Activated T-helper 1 cell treated with anti-CD3 and anti-CD28 coated beads, Interleukin-12 subunit alpha, Interleukin-12 subunit beta, Interleukin-2, Interleukin-4 antibody, amounts not matched to agents 30 ng/mL and 10 ng/mL and 1 ng/mL, durations not matched to agents 14 hours and 24 hours and 36 hours (primary cell): ENCODE data around the gene OGFOD1. TPM values are rescaled to one million over a fixed set of nuclear protein-coding genes. Genes with fewer than 3 reads are reported as not detected.

ENCODE experiments used
- DNase-seq: peaks from one replicate; pipeline ENCODE4 v3.0.0; 2021; ENCODE audit warnings: low spot score
- H3K27ac Mint-ChIP-seq: one replicate; pipeline ENCODE4 v1.8.0; 2021; ENCODE audit warnings: mild to moderate bottlenecking, mixed read lengths
- H3K27me3 Mint-ChIP-seq: one replicate; pipeline ENCODE4 v1.8.0; 2022; ENCODE audit warnings: mild to moderate bottlenecking, moderate library complexity, mixed read lengths; ENCODE audit not compliant: insufficient read depth
- H3K36me3 Mint-ChIP-seq: one replicate; pipeline ENCODE4 v1.8.0; 2021; ENCODE audit warnings: low read depth, mixed read lengths
- H3K4me1 Mint-ChIP-seq: one replicate; pipeline ENCODE4 v1.8.0; 2021; ENCODE audit warnings: low read depth, mixed read lengths
- H3K4me3 Mint-ChIP-seq: one replicate; pipeline ENCODE4 v1.8.0; 2021; ENCODE audit warnings: mild to moderate bottlenecking, moderate library complexity, mixed read lengths
- H3K9me3 Mint-ChIP-seq: one replicate; pipeline ENCODE4 v1.8.0; 2021; ENCODE audit warnings: mixed read lengths
- intact Hi-C: fragments of 100-400 bp; cut with micrococcal nuclease; formaldehyde crosslinking; loops from one replicate; pipeline ENCODE4 v1.15.1; 2024
- total RNA-seq: library from RNA; stranded (reverse); gene quantifications from 2 replicates; pipeline ENCODE4 v1.2.3, GENCODE V29; 2022

The OGFOD1 gene
- total RNA-seq, 1 donor from 2014 or later: 87.9 TPM

- Mint-ChIP-seq H3K27me3 (peaks cover 3% of the 10 kb centered on the region), H3K27ac (no peak overlapping the region), H3K36me3 (peaks cover 2% of the 10 kb centered on the region), H3K4me3 (no peak overlapping the region), H3K9me3 (no peaks in the 10 kb centered on the region), H3K4me1 (peaks cover 33% of the 10 kb centered on the region)
- intact Hi-C loops: no loop called here
- no peak for DNase-seq
Observed at GRCh38 chr16:56421313-56421712, 30.0 kb upstream of the OGFOD1 start.

- H3K4me3 Mint-ChIP-seq: no peak overlapping the region
- H3K9me3 Mint-ChIP-seq: no peaks in the 10 kb centered on the region
- H3K4me1 Mint-ChIP-seq: peaks cover 35% of the 10 kb centered on the region
- DNase-seq: no peak
- H3K27me3 Mint-ChIP-seq: peaks cover 4% of the 10 kb centered on the region
- no peak overlapping the region for H3K27ac Mint-ChIP-seq
- intact Hi-C loops: no loop called here
- peaks cover 2% of the 10 kb centered on the region for H3K36me3 Mint-ChIP-seq
Observed at GRCh38 chr16:56421976-56422669, 29.2 kb upstream of the OGFOD1 start.

DNA sequence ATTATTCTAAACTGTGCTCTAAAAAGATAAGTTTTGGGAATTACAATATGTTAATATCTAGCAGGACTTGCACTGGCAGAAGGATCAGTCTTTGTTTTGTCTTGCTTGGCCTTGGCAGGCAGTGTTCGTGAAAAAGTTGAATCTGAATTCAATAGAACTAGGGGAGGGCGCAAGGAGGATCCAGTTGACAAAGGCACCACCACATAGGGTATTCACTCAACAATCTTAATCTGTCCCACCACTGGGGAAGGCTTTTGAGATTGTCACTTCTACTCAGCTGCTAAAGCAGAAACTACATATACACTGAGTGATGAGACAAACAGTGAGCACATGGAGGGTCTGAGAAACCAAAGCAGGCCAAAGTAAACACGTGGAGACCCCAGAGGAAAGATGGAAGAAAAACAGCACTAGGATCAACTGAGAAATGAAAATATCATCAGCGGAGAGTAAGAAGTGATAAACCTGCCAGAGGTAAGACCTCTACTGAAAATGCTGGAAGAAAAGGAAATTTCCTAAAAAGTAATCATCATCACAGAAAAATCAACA lies 28.4 kb upstream of the OGFOD1 start:
- peaks cover 4% of the 10 kb centered on the region for H3K27me3 Mint-ChIP-seq
- H3K36me3 Mint-ChIP-seq: peaks cover 2% of the 10 kb centered on the region
- peaks cover 35% of the 10 kb centered on the region for H3K4me1 Mint-ChIP-seq
- intact Hi-C loops: no loop called here
- H3K4me3 Mint-ChIP-seq: peak overlapping the region; percentile 71
- H3K27ac Mint-ChIP-seq: peak overlapping the region; percentile 5
- no peaks in the 10 kb centered on the region for H3K9me3 Mint-ChIP-seq
- DNase-seq: no peak

DNA sequence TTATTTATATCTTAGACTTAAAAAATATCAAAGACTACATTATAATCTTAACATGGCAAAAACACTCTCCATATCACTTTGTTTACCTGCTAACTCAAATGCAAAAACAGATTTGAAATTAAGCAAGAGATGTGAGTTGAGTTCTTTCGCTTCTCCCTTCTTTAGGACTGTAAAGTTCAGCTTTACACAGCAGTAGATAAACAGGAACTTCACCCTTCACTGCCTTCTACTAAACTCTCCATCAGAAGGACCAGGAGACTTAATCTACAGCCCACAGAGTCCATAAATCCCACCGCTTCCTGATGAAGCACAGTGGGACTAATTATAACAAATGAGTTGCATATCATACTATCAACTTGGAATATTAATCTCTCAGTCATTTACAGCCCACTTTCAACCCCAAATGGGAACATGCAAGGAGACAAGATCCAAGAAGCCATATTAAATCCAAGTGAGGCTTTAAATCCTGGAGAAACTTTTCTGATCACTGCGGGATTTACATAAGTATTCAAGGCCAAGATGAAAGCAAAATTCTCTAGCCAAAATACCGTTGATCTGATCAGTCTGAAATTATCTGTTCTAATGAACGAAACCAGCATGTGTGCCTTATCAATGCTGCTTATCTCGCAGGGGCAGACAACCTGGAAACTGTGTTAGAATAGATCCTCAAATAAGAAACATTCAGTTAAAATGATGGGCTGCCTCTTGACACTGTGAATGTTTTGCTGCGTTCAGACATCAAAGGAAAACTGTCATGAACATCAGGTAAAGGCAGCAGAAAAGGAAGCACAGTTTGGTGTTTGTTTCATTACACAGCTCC lies 27.6 kb upstream of the OGFOD1 start:
- Mint-ChIP-seq H3K36me3 (peaks cover 2% of the 10 kb centered on the region), H3K27me3 (peaks cover 4% of the 10 kb centered on the region), H3K9me3 (no peaks in the 10 kb centered on the region), H3K4me1 (peaks cover 35% of the 10 kb centered on the region), H3K4me3 (peak overlapping the region; percentile 98), H3K27ac (peak overlapping the region; percentile 85)
- intact Hi-C loops: loop anchor here (1.0 kb wide), 1 partner anchor 66 kb away; no protein-coding TSS in a partner anchor
- DNase-seq: no peak

GRCh38 chr16:56424404-56424764 lies 27.0 kb upstream of the OGFOD1 start:
- intact Hi-C loops: loop anchor here (1.0 kb wide), 1 partner anchor 67 kb away; no protein-coding TSS in a partner anchor
- peaks cover 35% of the 10 kb centered on the region for H3K4me1 Mint-ChIP-seq
- no peaks in the 10 kb centered on the region for H3K9me3 Mint-ChIP-seq

GRCh38 chr16:56424791-56425438 lies 26.4 kb upstream of the OGFOD1 start:
- peaks cover 35% of the 10 kb centered on the region for H3K4me1 Mint-ChIP-seq
- peaks cover 4% of the 10 kb centered on the region for H3K27me3 Mint-ChIP-seq
- H3K27ac Mint-ChIP-seq: no peak overlapping the region
- no peaks in the 10 kb centered on the region for H3K9me3 Mint-ChIP-seq
- peak; percentile 26 for DNase-seq
- intact Hi-C loops: loop anchor here (1.0 kb wide), 3 partner anchors 26 to 257 kb away; partner anchors contain the start of genes MT1X, NUDT21 and OGFOD1
- peak overlapping the region; percentile 98 for H3K4me3 Mint-ChIP-seq
- H3K36me3 Mint-ChIP-seq: peaks cover 2% of the 10 kb centered on the region

More at GRCh38 chr16:56424404-56424764, 27.0 kb upstream of the OGFOD1 start:
- Mint-ChIP-seq H3K36me3 (peaks cover 2% of the 10 kb centered on the region), H3K27me3 (peaks cover 4% of the 10 kb centered on the region), H3K27ac (peak overlapping the region; percentile 85), H3K4me3 (peak overlapping the region; percentile 98)
- no peak for DNase-seq

DNA sequence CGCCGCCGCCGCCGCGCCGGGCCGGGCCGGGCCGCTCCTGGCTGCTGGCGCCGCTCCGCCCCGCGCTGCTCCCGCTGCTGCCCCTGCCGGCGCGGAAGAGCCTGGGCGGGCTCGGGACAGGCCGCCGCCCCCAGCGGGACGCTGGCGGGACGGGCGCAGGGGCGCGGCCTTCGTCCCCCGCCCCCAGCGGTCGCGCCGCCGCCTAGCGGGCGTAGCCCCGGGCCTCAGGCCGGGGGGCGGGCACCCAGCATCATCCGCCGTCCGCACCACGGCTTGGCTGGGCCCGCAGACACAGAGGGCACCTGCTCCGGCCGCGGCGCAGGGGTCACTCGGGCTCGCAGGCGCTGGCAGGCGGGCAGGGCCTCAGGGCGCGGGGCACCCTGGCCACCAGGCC lies 25.9 kb upstream of the OGFOD1 start, which contains the start of gene AMFR:
TSS of gene AMFR (minus strand) at position 107 of the 394 bp plus-strand sequence. CDS start 218 bp downstream, outside the sequence.
- peaks cover 5% of the 10 kb centered on the region for H3K36me3 Mint-ChIP-seq
- DNase-seq: peak; percentile 73
- intact Hi-C loops: loop anchor here (1.0 kb wide), 2 partner anchors 26 to 257 kb away; partner anchors contain the start of genes MT1X, NUDT21 and OGFOD1
- H3K4me1 Mint-ChIP-seq: peaks cover 35% of the 10 kb centered on the region
- H3K9me3 Mint-ChIP-seq: no peaks in the 10 kb centered on the region
- peak within 1 kb of the TSS; percentile 98 for H3K4me3 Mint-ChIP-seq
- H3K27ac Mint-ChIP-seq: peak within 1 kb of the TSS; percentile 85
- peaks cover 4% of the 10 kb centered on the region for H3K27me3 Mint-ChIP-seq

- Mint-ChIP-seq H3K27ac (peak overlapping the region; percentile 32), H3K36me3 (peaks cover 15% of the 10 kb centered on the region), H3K27me3 (peaks cover 4% of the 10 kb centered on the region), H3K9me3 (no peaks in the 10 kb centered on the region), H3K4me3 (peak overlapping the region; percentile 82), H3K4me1 (peaks cover 35% of the 10 kb centered on the region)
- DNase-seq: no peak
- intact Hi-C loops: no loop called here
Observed at GRCh38 chr16:56426585-56426984, 24.8 kb upstream of the OGFOD1 start.

GRCh38 chr16:56428091-56428490 lies 23.3 kb upstream of the OGFOD1 start:
- no peak for DNase-seq
- Mint-ChIP-seq H3K4me1 (peaks cover 22% of the 10 kb centered on the region), H3K36me3 (peaks cover 25% of the 10 kb centered on the region), H3K9me3 (no peaks in the 10 kb centered on the region), H3K27me3 (peaks cover 4% of the 10 kb centered on the region), H3K4me3 (no peak overlapping the region), H3K27ac (no peak overlapping the region)
- intact Hi-C loops: no loop called here

DNA sequence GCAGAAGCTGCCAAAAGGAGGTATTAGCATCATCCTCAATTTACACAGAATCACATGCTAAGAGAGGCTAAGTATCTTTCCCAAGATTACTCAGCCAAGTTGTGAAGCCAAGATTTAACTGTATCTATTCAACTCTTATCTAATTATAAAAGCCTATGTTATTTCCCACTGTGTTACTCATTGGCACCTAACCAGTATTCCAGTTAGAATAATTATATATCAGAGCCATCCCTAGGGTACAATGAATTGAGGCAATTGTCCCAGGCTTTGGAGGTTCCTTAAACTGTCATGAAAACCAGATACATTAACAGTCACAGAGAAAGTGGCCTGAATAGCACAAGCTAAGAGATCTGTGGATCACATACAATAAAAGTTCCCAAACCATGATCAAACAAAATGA lies 15.1 kb upstream of the OGFOD1 start:
- Mint-ChIP-seq H3K4me3 (no peak overlapping the region), H3K4me1 (peaks cover 12% of the 10 kb centered on the region), H3K27me3 (no peaks in the 10 kb centered on the region), H3K9me3 (no peaks in the 10 kb centered on the region), H3K27ac (no peak overlapping the region), H3K36me3 (peaks cover 51% of the 10 kb centered on the region)
- intact Hi-C loops: no loop called here
- no peak for DNase-seq

DNA sequence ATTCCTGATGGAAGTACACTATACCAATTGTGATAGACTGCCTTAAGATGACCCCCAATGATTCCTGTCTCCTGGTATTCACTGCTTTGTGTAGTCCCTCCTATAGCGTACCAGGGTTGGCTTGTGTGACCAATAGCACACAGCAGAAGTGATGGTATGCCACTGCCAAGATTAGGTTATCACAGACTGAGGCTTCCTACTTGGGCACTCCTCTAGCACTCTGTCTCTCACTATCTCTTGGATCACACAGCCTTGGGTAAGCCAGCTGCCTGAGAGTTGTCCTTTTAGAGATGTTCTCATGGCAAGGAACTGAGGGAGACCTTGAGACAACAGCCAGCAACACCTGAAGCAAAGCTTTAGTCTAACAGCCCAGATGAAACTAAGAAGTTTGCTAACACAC lies 13.3 kb upstream of the OGFOD1 start:
- H3K36me3 Mint-ChIP-seq: peaks cover 48% of the 10 kb centered on the region
- no peak overlapping the region for H3K4me3 Mint-ChIP-seq

DNA sequence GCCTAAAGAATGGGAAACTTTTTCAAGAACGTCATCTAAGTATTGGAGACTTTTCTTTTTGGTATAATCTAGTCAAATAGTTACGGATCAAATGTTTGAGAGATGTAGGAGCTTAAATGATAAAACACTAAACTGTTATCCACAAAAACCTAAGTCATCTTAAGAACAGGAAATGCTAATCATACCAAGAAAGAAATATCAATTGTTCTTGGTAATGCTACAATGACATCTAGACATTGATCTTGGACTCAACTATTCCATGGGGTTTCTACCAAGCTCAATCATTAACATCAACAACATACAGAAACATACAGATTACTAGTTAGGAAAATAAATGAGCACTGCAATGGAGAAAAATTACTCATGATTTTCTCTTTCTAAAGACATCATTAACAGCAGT lies 4.1 kb upstream of the OGFOD1 start:
- intact Hi-C loops: no loop called here
- H3K4me1 Mint-ChIP-seq: peaks cover 43% of the 10 kb centered on the region
- H3K36me3 Mint-ChIP-seq: peaks cover 28% of the 10 kb centered on the region
- H3K27ac Mint-ChIP-seq: peak overlapping the region; percentile 89
- no peak for DNase-seq
- no peaks in the 10 kb centered on the region for H3K27me3 Mint-ChIP-seq
- H3K9me3 Mint-ChIP-seq: no peaks in the 10 kb centered on the region
- H3K4me3 Mint-ChIP-seq: peak overlapping the region; percentile 59

More for the DNA sequence above, 13.3 kb upstream of the OGFOD1 start:
- DNase-seq: no peak
- H3K9me3 Mint-ChIP-seq: no peaks in the 10 kb centered on the region
- intact Hi-C loops: no loop called here
- no peak overlapping the region for H3K27ac Mint-ChIP-seq
- H3K4me1 Mint-ChIP-seq: peaks cover 12% of the 10 kb centered on the region
- H3K27me3 Mint-ChIP-seq: no peaks in the 10 kb centered on the region
